NAMALWA (cell line): ENCODE data around the gene ERICH6B.

Source experiments
- DNase-seq: peaks from one replicate; pipeline ENCODE4 v3.0.0-alpha.2; 2015; ENCODE audit warnings: low spot score

The ERICH6B gene

GRCh38 chr13:45500492-45501174, 114.9 kb downstream of the ERICH6B start:
- no peak for DNase-seq

- DNase-seq: no peak
Observed at GRCh38 chr13:45496942-45497341, 118.6 kb downstream of the ERICH6B start.

- DNase-seq: no peak
Observed at GRCh38 chr13:45492538-45492937, 123.0 kb downstream of the ERICH6B start.
